ENCODE measurements around the gene COA4. TPM values are rescaled to one million over a fixed set of nuclear protein-coding genes. Genes with fewer than 3 reads are reported as not detected.

COA4 gene
- total RNA-seq, 4 donors from 2014 or later, result 42.9 to 106 (median 87.8) TPM

- Histone ChIP-seq H3K27me3 (no peaks in the 10 kb centered on the region), H3K4me3 (no peak overlapping the region), H3K36me3 (peaks cover 0 to 21% (median 0%) of the 10 kb centered on the region in 3 donors), H3K27ac (no peak overlapping the region), H3K4me1 (no peaks in the 10 kb centered on the region), H3K9me3 (no peaks in the 10 kb centered on the region)
- TF ChIP-seq CTCF (IDR thresholded peaks at IDR 0.05), result no peak
- no peak for TF ChIP-seq POLR2A (IDR thresholded peaks at IDR 0.05)
- DNase-seq, result no peak
Measured at GRCh38 chr11:73856031-73856567, 20.5 kb downstream of the COA4 start.

GRCh38 chr11:73854680-73855079 is 22.0 kb downstream of the COA4 start:
- Histone ChIP-seq H3K9me3 (no peaks in the 10 kb centered on the region), H3K4me1 (no peaks in the 10 kb centered on the region), H3K36me3 (peaks cover 0 to 20% (median 0%) of the 10 kb centered on the region in 3 donors), H3K27me3 (no peaks in the 10 kb centered on the region), H3K4me3 (no peak overlapping the region), H3K27ac (no peak overlapping the region)
- DNase-seq, result no peak
- TF ChIP-seq CTCF (IDR thresholded peaks at IDR 0.05) (no peak), POLR2A (IDR thresholded peaks at IDR 0.05) (no peak)

- no peak overlapping the region for H3K27ac ChIP-seq
- TF ChIP-seq CTCF (IDR thresholded peaks at IDR 0.05) (no peak), POLR2A (IDR thresholded peaks at IDR 0.05) (no peak)
- no peaks in the 10 kb centered on the region for H3K27me3 ChIP-seq
- no peak for DNase-seq
- no peak overlapping the region for H3K4me3 ChIP-seq
- H3K4me1 ChIP-seq, result no peaks in the 10 kb centered on the region
- peaks cover 0 to 25% (median 0%) of the 10 kb centered on the region in 3 donors for H3K36me3 ChIP-seq
- no peaks in the 10 kb centered on the region for H3K9me3 ChIP-seq
Measured at GRCh38 chr11:73852049-73852448, 24.6 kb downstream of the COA4 start.

- DNase-seq, result no peak
- H3K9me3 ChIP-seq, result no peaks in the 10 kb centered on the region
- H3K27ac ChIP-seq, result no peak overlapping the region
- TF ChIP-seq CTCF (IDR thresholded peaks at IDR 0.05), result no peak
- no peak for TF ChIP-seq POLR2A (IDR thresholded peaks at IDR 0.05)
- H3K36me3 ChIP-seq, result peaks cover 0 to 30% (median 0%) of the 10 kb centered on the region in 3 donors
- H3K27me3 ChIP-seq, result no peaks in the 10 kb centered on the region
- no peak overlapping the region for H3K4me3 ChIP-seq
- H3K4me1 ChIP-seq, result no peaks in the 10 kb centered on the region
Measured at GRCh38 chr11:73851046-73851764, 25.4 kb downstream of the COA4 start.

- DNase-seq, result no peak
- Histone ChIP-seq H3K27ac (no peak overlapping the region), H3K4me1 (no peaks in the 10 kb centered on the region), H3K4me3 (no peak overlapping the region), H3K27me3 (no peaks in the 10 kb centered on the region), H3K9me3 (no peaks in the 10 kb centered on the region), H3K36me3 (peaks cover 0 to 17% (median 0%) of the 10 kb centered on the region in 3 donors)
- TF ChIP-seq POLR2A (IDR thresholded peaks at IDR 0.05) (no peak), CTCF (IDR thresholded peaks at IDR 0.05) (no peak)
Measured at GRCh38 chr11:73839123-73839457, 37.6 kb downstream of the COA4 start.
